HG03045 (cell line): ENCODE data around the gene RHBDF1.
A peak's percentile ranks its signal among the peaks of the same experiment; 100 is the strongest.

ENCODE experiments used
- ATAC-seq: cut with Tn5 transposase; IDR thresholded peaks from one replicate; pipeline ENCODE4 v1.9.1; 2021; ENCODE audit warnings: mild to moderate bottlenecking, moderate library complexity; ENCODE audit not compliant: unreplicated experiment

RHBDF1 gene

GRCh38 chr16:92431-93339 is 20.3 kb upstream of the RHBDF1 start:
- ATAC-seq = no peak

GRCh38 chr16:91484-91883 is 19.1 kb upstream of the RHBDF1 start:
- no peak for ATAC-seq

- ATAC-seq = no peak
These were observed 17.2 kb upstream of the RHBDF1 start for GRCh38 chr16:89391-90302.

GRCh38 chr16:88613-89012 is 16.2 kb upstream of the RHBDF1 start:
- ATAC-seq = no peak

GRCh38 chr16:86483-86952 is 14.1 kb upstream of the RHBDF1 start:
- no peak for ATAC-seq

GRCh38 chr16:85865-86264 is 13.4 kb upstream of the RHBDF1 start:
- no peak for ATAC-seq

- no peak for ATAC-seq
These were observed 13.0 kb upstream of the RHBDF1 start for GRCh38 chr16:85407-85782.

- ATAC-seq = no peak
These were observed 12.4 kb upstream of the RHBDF1 start for GRCh38 chr16:84718-85406.

GRCh38 chr16:83781-84615 is 11.6 kb upstream of the RHBDF1 start:
- ATAC-seq = no peak

GRCh38 chr16:83060-83603 is 10.7 kb upstream of the RHBDF1 start:
- no peak for ATAC-seq

- no peak for ATAC-seq
These were observed 7.0 kb upstream of the RHBDF1 start for GRCh38 chr16:79151-80054.

GRCh38 chr16:78444-79150 is 6.2 kb upstream of the RHBDF1 start:
- peak; percentile 10 for ATAC-seq

- ATAC-seq = peak; percentile 69
These were observed 5.5 kb upstream of the RHBDF1 start, which contains the start of gene MPG for GRCh38 chr16:77807-78443. Gene MPG, plus strand, starts transcription at chr16:78225. Its CDS starts 85 bp downstream, at chr16:78310.

GRCh38 chr16:77273-77806 is 4.9 kb upstream of the RHBDF1 start:
- ATAC-seq = peak; percentile 31

- ATAC-seq = no peak
These were observed 4.3 kb upstream of the RHBDF1 start for GRCh38 chr16:76535-77272.

GRCh38 chr16:75580-76501 is 3.4 kb upstream of the RHBDF1 start:
- no peak for ATAC-seq
